Osteoblast (primary cell): ENCODE data around the gene PLCG2. TPM values are rescaled to one million over a fixed set of nuclear protein-coding genes. Genes with fewer than 3 reads are reported as not detected.

ENCODE experiments used
- DNase-seq: peaks from one replicate; pipeline ENCODE4 v3.0.0; 2011; ENCODE audit warnings: low spot score, mixed read lengths; ENCODE audit not compliant: insufficient read length; ENCODE audit errors: missing footprints
- H2AFZ ChIP-seq: 2 replicates; pipeline ENCODE4 v1.6.0; 2011; ENCODE audit warnings: mild to moderate bottlenecking, low read length
- H3K27ac ChIP-seq: 2 replicates; pipeline ENCODE4 v1.5.1; 2011; ENCODE audit warnings: mild to moderate bottlenecking, low read depth, low read length, moderate library complexity
- H3K27me3 ChIP-seq: 2 replicates; pipeline ENCODE4 v1.6.0; 2012; ENCODE audit warnings: mild to moderate bottlenecking, control low read depth, inconsistent platforms, low read length, moderate library complexity; ENCODE audit not compliant: insufficient read depth
- H3K36me3 ChIP-seq: 2 replicates; pipeline ENCODE4 v1.5.1; 2011; ENCODE audit warnings: mild to moderate bottlenecking, low read length, control low read depth, moderate library complexity; ENCODE audit not compliant: insufficient read depth
- H3K4me1 ChIP-seq: 2 replicates; pipeline ENCODE4 v1.5.1; 2011; ENCODE audit warnings: mild to moderate bottlenecking, low read length, control low read depth, moderate library complexity; ENCODE audit not compliant: insufficient read depth
- H3K4me2 ChIP-seq: 2 replicates; pipeline ENCODE4 v1.6.0; 2011; ENCODE audit warnings: mild to moderate bottlenecking, low read length; ENCODE audit not compliant: insufficient read depth
- H3K4me3 ChIP-seq: fragments of 200-600 bp; sonication (generic); 3 replicates; pipeline ENCODE4 v1.5.1; 2012; ENCODE audit warnings: mild to moderate bottlenecking, low read length, inconsistent platforms; ENCODE audit not compliant: insufficient read depth
- H3K79me2 ChIP-seq: 2 replicates; pipeline ENCODE4 v1.6.0; 2012; ENCODE audit warnings: mild to moderate bottlenecking, low read length, control low read depth, inconsistent platforms; ENCODE audit not compliant: insufficient read depth
- H3K9me3 ChIP-seq: 2 replicates; pipeline ENCODE4 v1.5.1; 2011; ENCODE audit warnings: low read depth, low read length, control low read depth
- H4K20me1 ChIP-seq: 2 replicates; pipeline ENCODE4 v1.6.0; 2012; ENCODE audit warnings: mild to moderate bottlenecking, low read length, control low read depth; ENCODE audit not compliant: insufficient read depth
- total RNA-seq: library from RNA; depleted of rRNA; stranded (reverse); fragments of >200 nt; gene quantifications from 2 replicates; pipeline ENCODE4 v1.2.3, GENCODE V29; 2012
- TF ChIP-seq, protein P1 (sequence below): IDR thresholded peaks from 2 replicates; pipeline ENCODE4 v1.5.1; 2011; ENCODE audit warnings: mild to moderate bottlenecking, low read depth, low read length, moderate library complexity; ENCODE audit errors: extremely low read depth

Gene PLCG2
- total RNA-seq, 1 donor, result 1.1 TPM

DNA sequence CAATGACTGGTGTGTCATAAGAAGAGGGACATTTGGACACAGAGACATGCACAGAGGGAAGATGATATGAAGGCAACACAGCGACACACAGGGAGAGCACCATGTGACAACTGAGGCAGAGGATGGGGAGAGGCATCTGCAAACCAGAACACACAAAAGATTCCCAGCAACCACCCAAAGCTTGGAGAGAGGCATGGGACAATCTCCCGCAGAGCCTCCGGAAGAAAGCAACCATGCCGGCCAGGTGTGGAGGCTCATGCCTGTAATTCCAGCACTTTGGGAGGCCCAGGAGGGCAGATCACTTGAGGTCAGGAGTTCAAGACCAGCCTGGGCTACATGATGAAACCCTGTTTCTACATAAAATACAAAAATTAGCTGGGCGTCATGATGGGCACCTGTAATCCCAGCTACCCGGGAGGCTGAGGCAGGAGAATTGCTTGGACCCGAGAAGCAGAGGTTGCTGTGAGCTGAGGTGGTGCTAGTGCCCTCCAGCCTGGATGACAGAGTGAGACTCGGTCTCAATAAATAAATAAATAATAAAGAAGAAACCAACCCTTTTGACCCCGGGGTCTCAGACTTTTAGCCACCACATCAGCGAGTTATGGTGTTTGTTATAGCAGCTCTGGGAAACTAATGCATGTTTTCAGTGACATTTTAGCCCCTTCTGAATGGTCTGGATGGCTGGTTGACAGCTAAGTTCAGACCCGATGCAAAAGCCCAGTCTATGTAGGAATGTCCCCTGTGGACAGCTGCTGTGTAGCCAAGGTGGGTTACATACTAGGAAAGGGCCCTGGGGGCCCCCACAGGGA lies 13.8 kb upstream of the PLCG2 start:
- no peak overlapping the region for H3K4me2 ChIP-seq
- no peak overlapping the region for H3K4me3 ChIP-seq
- H4K20me1 ChIP-seq, result peaks cover 2% of the 10 kb centered on the region
- H3K27me3 ChIP-seq, result no peaks in the 10 kb centered on the region
- H3K36me3 ChIP-seq, result no peaks in the 10 kb centered on the region
- H3K79me2 ChIP-seq, result no peaks in the 10 kb centered on the region
- H3K27ac ChIP-seq, result no peak overlapping the region
- no peak overlapping the region for H2AFZ ChIP-seq
- no peak for DNase-seq
- H3K9me3 ChIP-seq, result no peaks in the 10 kb centered on the region
- TF ChIP-seq, protein P1, sequence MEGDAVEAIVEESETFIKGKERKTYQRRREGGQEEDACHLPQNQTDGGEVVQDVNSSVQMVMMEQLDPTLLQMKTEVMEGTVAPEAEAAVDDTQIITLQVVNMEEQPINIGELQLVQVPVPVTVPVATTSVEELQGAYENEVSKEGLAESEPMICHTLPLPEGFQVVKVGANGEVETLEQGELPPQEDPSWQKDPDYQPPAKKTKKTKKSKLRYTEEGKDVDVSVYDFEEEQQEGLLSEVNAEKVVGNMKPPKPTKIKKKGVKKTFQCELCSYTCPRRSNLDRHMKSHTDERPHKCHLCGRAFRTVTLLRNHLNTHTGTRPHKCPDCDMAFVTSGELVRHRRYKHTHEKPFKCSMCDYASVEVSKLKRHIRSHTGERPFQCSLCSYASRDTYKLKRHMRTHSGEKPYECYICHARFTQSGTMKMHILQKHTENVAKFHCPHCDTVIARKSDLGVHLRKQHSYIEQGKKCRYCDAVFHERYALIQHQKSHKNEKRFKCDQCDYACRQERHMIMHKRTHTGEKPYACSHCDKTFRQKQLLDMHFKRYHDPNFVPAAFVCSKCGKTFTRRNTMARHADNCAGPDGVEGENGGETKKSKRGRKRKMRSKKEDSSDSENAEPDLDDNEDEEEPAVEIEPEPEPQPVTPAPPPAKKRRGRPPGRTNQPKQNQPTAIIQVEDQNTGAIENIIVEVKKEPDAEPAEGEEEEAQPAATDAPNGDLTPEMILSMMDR, result no peak
- H3K4me1 ChIP-seq, result no peaks in the 10 kb centered on the region

DNA sequence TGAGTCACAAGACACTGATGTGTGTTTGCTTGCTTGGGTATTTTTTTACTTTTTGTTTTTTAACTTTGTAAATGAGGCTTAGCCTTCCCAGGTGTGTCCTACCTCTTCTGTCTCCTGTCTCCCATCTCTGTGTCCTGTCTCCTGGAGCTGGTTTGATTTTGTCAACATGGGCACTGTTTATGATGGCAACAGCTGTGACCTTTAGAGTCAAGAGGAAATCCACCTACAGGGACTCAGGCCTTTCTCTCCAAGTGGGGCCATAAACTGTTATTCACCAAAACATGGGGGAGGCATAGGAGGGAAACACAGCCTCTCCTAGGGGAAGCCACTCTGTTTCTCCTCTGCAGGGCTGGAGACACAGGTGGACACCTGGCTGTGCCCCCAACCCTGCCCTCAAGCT lies 13.1 kb upstream of the PLCG2 start:
- Histone ChIP-seq H3K27ac (no peak overlapping the region), H3K79me2 (no peaks in the 10 kb centered on the region), H3K4me2 (no peak overlapping the region), H3K4me3 (no peak overlapping the region), H3K9me3 (no peaks in the 10 kb centered on the region), H2AFZ (no peak overlapping the region), H4K20me1 (peaks cover 2% of the 10 kb centered on the region), H3K36me3 (no peaks in the 10 kb centered on the region), H3K4me1 (no peaks in the 10 kb centered on the region), H3K27me3 (no peaks in the 10 kb centered on the region)
- no peak for DNase-seq
- TF ChIP-seq, protein P1, result no peak

DNA sequence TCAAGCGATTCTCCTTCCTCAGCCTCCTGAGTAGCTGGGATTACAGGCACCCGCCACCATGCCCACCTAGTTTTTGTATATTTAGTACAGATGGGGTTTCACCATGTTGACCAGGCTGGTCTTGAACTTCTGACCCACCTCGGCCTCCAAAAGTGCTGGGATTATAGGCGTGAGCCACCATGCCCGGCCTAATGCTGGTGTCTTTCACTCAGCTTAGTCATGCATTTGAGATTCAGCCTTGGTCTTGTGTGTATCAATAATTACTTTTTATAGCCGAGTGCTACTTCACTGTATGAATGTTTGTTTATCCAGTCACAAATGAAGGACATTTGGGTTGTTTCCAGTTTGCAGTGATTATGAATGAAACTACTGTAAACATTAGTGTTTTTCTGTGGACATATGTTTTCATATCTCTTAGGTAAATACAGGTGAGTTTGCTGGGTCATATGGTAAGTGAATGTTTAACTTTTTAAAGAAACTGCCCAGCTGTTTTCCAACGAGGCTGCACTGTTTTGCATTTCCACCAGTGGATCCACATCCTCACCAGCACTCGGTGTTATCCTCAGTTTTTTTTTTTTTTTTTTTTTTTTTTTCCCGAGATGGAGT lies 11.0 kb upstream of the PLCG2 start:
- no peak overlapping the region for H3K4me3 ChIP-seq
- no peak overlapping the region for H2AFZ ChIP-seq
- no peaks in the 10 kb centered on the region for H3K36me3 ChIP-seq
- no peaks in the 10 kb centered on the region for H3K27me3 ChIP-seq
- H3K4me2 ChIP-seq, result no peak overlapping the region
- H3K79me2 ChIP-seq, result no peaks in the 10 kb centered on the region
- peaks cover 2% of the 10 kb centered on the region for H4K20me1 ChIP-seq
- H3K9me3 ChIP-seq, result no peaks in the 10 kb centered on the region
- H3K4me1 ChIP-seq, result no peaks in the 10 kb centered on the region
- H3K27ac ChIP-seq, result no peak overlapping the region
- TF ChIP-seq, protein P1, result no peak
- DNase-seq, result no peak

DNA sequence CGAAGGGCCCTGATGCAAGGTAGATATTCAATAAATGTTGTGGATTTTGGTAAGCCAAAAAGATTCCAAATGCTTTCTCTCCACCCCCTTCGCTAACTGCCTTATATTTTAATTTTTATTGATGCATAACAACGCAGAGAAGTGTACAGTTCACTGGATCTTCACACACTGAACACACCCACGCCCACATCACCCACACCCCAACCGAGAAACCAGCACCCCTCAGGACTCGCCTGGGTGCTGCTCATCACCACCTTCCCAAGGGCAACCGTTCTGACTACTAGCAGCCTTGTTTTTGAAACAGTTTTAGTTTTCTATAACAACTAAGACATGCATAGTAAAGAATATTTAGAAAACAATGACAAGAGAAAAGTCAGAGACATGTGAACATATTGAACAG lies 9.1 kb upstream of the PLCG2 start:
- no peak for DNase-seq
- Histone ChIP-seq H3K9me3 (no peaks in the 10 kb centered on the region), H4K20me1 (peaks cover 1% of the 10 kb centered on the region), H3K27ac (no peak overlapping the region), H3K36me3 (no peaks in the 10 kb centered on the region), H2AFZ (no peak overlapping the region), H3K27me3 (peaks cover 2% of the 10 kb centered on the region), H3K4me2 (no peak overlapping the region), H3K79me2 (no peaks in the 10 kb centered on the region), H3K4me1 (no peaks in the 10 kb centered on the region), H3K4me3 (no peak overlapping the region)
- TF ChIP-seq, protein P1, result no peak
